AG04449 (cell line): ENCODE data around the gene MT1F.

Experiments
- CTCF ChIA-PET: fragments of 350-600 bp; formaldehyde crosslinking; extraction: SDS; loops from one replicate; lab custom pipeline; 2021; ENCODE audit warnings: antibody characterized with exemption; lab: Yijun Ruan, JAX
- POLR2A ChIA-PET: fragments of 400-600, 350-600 bp; formaldehyde crosslinking; extraction: SDS; loops from one replicate; lab custom pipeline; 2020; ENCODE audit warnings: antibody characterized with exemption, inconsistent platforms; lab: Yijun Ruan, JAX
- DNase-seq: peaks from one replicate; pipeline ENCODE4 v3.0.0-alpha.2; 2010; ENCODE audit warnings: low read depth, low spot score
- H3K4me3 ChIP-seq: 2 replicates; pipeline ENCODE4 v1.5.1; 2011; ENCODE audit warnings: low read depth, mild to moderate bottlenecking, control low read depth, low read length
- CTCF ChIP-seq: IDR thresholded peaks from one replicate; pipeline ENCODE4 v1.5.1; 2011; ENCODE audit warnings: mild to moderate bottlenecking, moderate library complexity, low read length, control low read depth, inconsistent platforms; ENCODE audit not compliant: insufficient read depth; ENCODE audit errors: missing control alignments

Gene MT1F

GRCh38 chr16:56633535-56633934 lies 24.2 kb upstream of the MT1F start:
- no peak for DNase-seq
- no peak for TF ChIP-seq CTCF
- no peak overlapping the region for H3K4me3 ChIP-seq
- CTCF ChIA-PET = no interaction called here
- POLR2A ChIA-PET = no interaction called here

- CTCF ChIA-PET = interaction anchor here (0.6 to 1.0 kb wide), 2 partner anchors 58 to 235 kb away, joined by 3 read pairs; no protein-coding TSS in a partner anchor
- no peak for TF ChIP-seq CTCF
- H3K4me3 ChIP-seq = peak overlapping the region; percentile 27
- no peak for DNase-seq
- POLR2A ChIA-PET = no interaction called here
Measured at GRCh38 chr16:56634715-56635440, 22.9 kb upstream of the MT1F start.

GRCh38 chr16:56635441-56635967 lies 22.3 kb upstream of the MT1F start:
- TF ChIP-seq CTCF = no peak
- CTCF ChIA-PET = interaction anchor here (0.6 to 1.0 kb wide), 2 partner anchors 59 to 234 kb away, joined by 3 read pairs; no protein-coding TSS in a partner anchor
- peak overlapping the region; percentile 27 for H3K4me3 ChIP-seq
- POLR2A ChIA-PET = interaction anchor here (1.8 kb wide), 1 partner anchor 10 kb away, joined by 12 read pairs; the partner anchor contains the start of gene MT1E
- no peak for DNase-seq

GRCh38 chr16:56636616-56637413 lies 20.9 kb upstream of the MT1F start:
- ChIA-PET CTCF (no interaction called here), POLR2A (interaction anchor here (1.8 kb wide), 1 partner anchor 11 kb away, joined by 12 read pairs; the partner anchor contains the start of gene MT1E)
- H3K4me3 ChIP-seq = no peak overlapping the region
- no peak for DNase-seq
- no peak for TF ChIP-seq CTCF

- no peak for TF ChIP-seq CTCF
- no peak for DNase-seq
- peak within 1 kb of the TSS; percentile 54 for H3K4me3 ChIP-seq
- CTCF ChIA-PET = no interaction called here
- POLR2A ChIA-PET = interaction anchor here (1.0 kb wide), 1 partner anchor 30 kb away, joined by 3 read pairs; the partner anchor contains the start of gene MT2A
Measured at GRCh38 chr16:56637814-56638750, 19.7 kb upstream of the MT1F start, which contains the start of gene MT1A. Gene MT1A, plus strand, starts transcription at chr16:56638666. Its CDS starts 73 bp downstream, at chr16:56638739.
